CD8-positive, alpha-beta memory T cell (primary cell): ENCODE results near the gene PIAS2. TPM values are rescaled to one million over a fixed set of nuclear protein-coding genes. Genes with fewer than 3 reads are reported as not detected.

Source experiments
- CTCF ChIA-PET: fragments of 350-600 bp; sonication (Branson Sonifier 250); formaldehyde crosslinking; loops from one replicate; lab custom pipeline; 2021; ENCODE audit warnings: antibody characterized with exemption; lab: Charles Lee
- POLR2A ChIA-PET: fragments of 350-600 bp; sonication (Branson Sonifier 250); formaldehyde crosslinking; loops from one replicate; lab custom pipeline; 2021; ENCODE audit warnings: antibody characterized with exemption; lab: Charles Lee
- DNase-seq, 5 donors: peaks; one replicate each; pipeline versions ENCODE4 v3.0.0 to v3.0.0-alpha.2; 2020 to 2022; ENCODE audit warnings: mixed read lengths in 1 of 5
- H3K27ac ChIP-seq: one replicate; pipeline ENCODE4 v1.7.0; 2013; ENCODE audit warnings: low read depth, mild to moderate bottlenecking, low read length, moderate library complexity
- H3K27me3 ChIP-seq: 2 replicates; pipeline ENCODE4 v1.7.0; 2013; ENCODE audit warnings: low read length, mild to moderate bottlenecking; ENCODE audit not compliant: insufficient read depth, poor library complexity, severe bottlenecking
- H3K36me3 ChIP-seq: 2 replicates; pipeline ENCODE4 v1.7.0; 2013; ENCODE audit warnings: mild to moderate bottlenecking, low read length, moderate library complexity; ENCODE audit not compliant: insufficient read depth
- H3K4me1 ChIP-seq: 2 replicates; pipeline ENCODE4 v1.7.0; 2013; ENCODE audit warnings: mild to moderate bottlenecking, low read length, moderate library complexity; ENCODE audit not compliant: insufficient read depth
- H3K4me3 ChIP-seq: 2 replicates; pipeline ENCODE4 v1.7.0; 2013; ENCODE audit warnings: mild to moderate bottlenecking, low read length
- H3K9me3 ChIP-seq: 2 replicates; pipeline ENCODE4 v1.7.0; 2013; ENCODE audit warnings: mild to moderate bottlenecking, low read length
- H3K27ac Mint-ChIP-seq, 8 donors: one replicate each; pipeline ENCODE4 v1.8.0; 2020 to 2021; ENCODE audit warnings: mixed read lengths in 8 of 8, mild to moderate bottlenecking in 6 of 8, inconsistent platforms in 3 of 8, moderate library complexity in 3 of 8
- H3K27me3 Mint-ChIP-seq, 2 donors: one replicate each; pipeline ENCODE4 v1.8.0; 2020 to 2021; ENCODE audit warnings: mixed read lengths in 2 of 2, mild to moderate bottlenecking in 1 of 2, moderate library complexity in 1 of 2
- H3K36me3 Mint-ChIP-seq, 3 donors: one replicate each; pipeline ENCODE4 v1.8.0; 2020 to 2021; ENCODE audit warnings: mixed read lengths in 3 of 3, inconsistent platforms in 1 of 3, mild to moderate bottlenecking in 1 of 3
- H3K4me1 Mint-ChIP-seq, 3 donors: one replicate each; pipeline ENCODE4 v1.8.0; 2020 to 2021; ENCODE audit warnings: mixed read lengths in 3 of 3, inconsistent platforms in 1 of 3, mild to moderate bottlenecking in 1 of 3
- H3K4me3 Mint-ChIP-seq, 7 donors: one replicate each; pipeline ENCODE4 v1.8.0; 2020 to 2021; ENCODE audit warnings: mixed read lengths in 7 of 7, mild to moderate bottlenecking in 6 of 7, moderate library complexity in 4 of 7, inconsistent platforms in 2 of 7
- H3K9me3 Mint-ChIP-seq, 5 donors: one replicate each; pipeline ENCODE4 v1.8.0; 2020 to 2022; ENCODE audit warnings: mixed read lengths in 5 of 5, mild to moderate bottlenecking in 3 of 5, moderate library complexity in 2 of 5, inconsistent platforms in 1 of 5
- polyA plus RNA-seq: library from polyadenylated mRNA; unstranded; fragments of 300-500 nt; fragmentation: Illumina TruSeq; gene quantifications from one replicate; pipeline ENCODE4 v1.2.3, GENCODE V29; 2021
- total RNA-seq, 2 experiments: library from RNA; stranded (reverse); gene quantifications; one replicate each; pipeline ENCODE4 v1.2.3, GENCODE V29; 2021

PIAS2 gene
- total and polyA plus RNA-seq, 3 experiments from 2014 or later: 18.6 to 25.8 (median 25.1) TPM

- H3K36me3 Mint-ChIP-seq: no peaks in the 10 kb centered on the region
- DNase-seq: no peak
- ChIA-PET CTCF (no interaction called here), POLR2A (no interaction called here)
- H3K4me1 Mint-ChIP-seq: no peaks in the 10 kb centered on the region
- no peak overlapping the region for H3K4me3 ChIP-seq
- no peaks in the 10 kb centered on the region for H3K36me3 ChIP-seq
- no peaks in the 10 kb centered on the region for H3K9me3 ChIP-seq
- H3K27ac Mint-ChIP-seq: no peak overlapping the region
- H3K4me1 ChIP-seq: no peaks in the 10 kb centered on the region
- H3K4me3 Mint-ChIP-seq: no peak overlapping the region
- peaks cover 14 to 44% of the 10 kb centered on the region in 2 donors for H3K27me3 Mint-ChIP-seq
- H3K27ac ChIP-seq: no peak overlapping the region
- no peaks in the 10 kb centered on the region for H3K9me3 Mint-ChIP-seq
- peaks cover 6% of the 10 kb centered on the region for H3K27me3 ChIP-seq
These were observed 150.1 kb downstream of the PIAS2 start for GRCh38 chr18:46767217-46767616.

GRCh38 chr18:46764586-46764985, 152.7 kb downstream of the PIAS2 start:
- peaks cover 6% of the 10 kb centered on the region for H3K27me3 ChIP-seq
- Mint-ChIP-seq H3K27ac (no peak overlapping the region), H3K27me3 (peaks cover 15 to 44% of the 10 kb centered on the region in 2 donors), H3K36me3 (no peaks in the 10 kb centered on the region), H3K4me3 (no peak overlapping the region), H3K4me1 (no peaks in the 10 kb centered on the region), H3K9me3 (no peaks in the 10 kb centered on the region)
- no peaks in the 10 kb centered on the region for H3K9me3 ChIP-seq
- ChIA-PET CTCF (no interaction called here), POLR2A (no interaction called here)
- no peak overlapping the region for H3K27ac ChIP-seq
- H3K36me3 ChIP-seq: no peaks in the 10 kb centered on the region
- no peak overlapping the region for H3K4me3 ChIP-seq
- DNase-seq: no peak
- H3K4me1 ChIP-seq: no peaks in the 10 kb centered on the region

GRCh38 chr18:46761059-46761769, 156.1 kb downstream of the PIAS2 start:
- no peaks in the 10 kb centered on the region for H3K4me1 ChIP-seq
- H3K4me1 Mint-ChIP-seq: peaks cover 0 to 9% (median 4%) of the 10 kb centered on the region in 3 donors
- H3K4me3 Mint-ChIP-seq: no peak overlapping the region
- ChIA-PET POLR2A (interaction anchor here (0.5 kb wide), 1 partner anchor 290 kb away, joined by 3 read pairs; no protein-coding TSS in a partner anchor), CTCF (no interaction called here)
- no peaks in the 10 kb centered on the region for H3K9me3 ChIP-seq
- H3K27me3 ChIP-seq: peaks cover 6% of the 10 kb centered on the region
- no peaks in the 10 kb centered on the region for H3K9me3 Mint-ChIP-seq
- H3K27ac ChIP-seq: no peak overlapping the region
- no peaks in the 10 kb centered on the region for H3K36me3 Mint-ChIP-seq
- no peak overlapping the region for H3K27ac Mint-ChIP-seq
- DNase-seq: no peak
- H3K36me3 ChIP-seq: no peaks in the 10 kb centered on the region
- H3K27me3 Mint-ChIP-seq: peaks cover 35 to 60% of the 10 kb centered on the region in 2 donors
- H3K4me3 ChIP-seq: no peak overlapping the region

- peaks cover 36 to 65% of the 10 kb centered on the region in 2 donors for H3K27me3 Mint-ChIP-seq
- H3K4me3 Mint-ChIP-seq: no peak overlapping the region
- ChIA-PET CTCF (no interaction called here), POLR2A (no interaction called here)
- H3K4me3 ChIP-seq: no peak overlapping the region
- no peaks in the 10 kb centered on the region for H3K9me3 Mint-ChIP-seq
- no peaks in the 10 kb centered on the region for H3K9me3 ChIP-seq
- no peak overlapping the region for H3K27ac Mint-ChIP-seq
- peaks cover 3 to 20% (median 7%) of the 10 kb centered on the region in 3 donors for H3K4me1 Mint-ChIP-seq
- H3K36me3 ChIP-seq: no peaks in the 10 kb centered on the region
- H3K27me3 ChIP-seq: peaks cover 13% of the 10 kb centered on the region
- H3K27ac ChIP-seq: no peak overlapping the region
- H3K36me3 Mint-ChIP-seq: no peaks in the 10 kb centered on the region
- DNase-seq: no peak
- H3K4me1 ChIP-seq: no peaks in the 10 kb centered on the region
These were observed 157.4 kb downstream of the PIAS2 start for GRCh38 chr18:46759890-46760289.

- Histone ChIP-seq H3K9me3 (no peaks in the 10 kb centered on the region), H3K4me3 (no peak within 1 kb of the TSS), H3K27ac (no peak within 1 kb of the TSS), H3K36me3 (no peaks in the 10 kb centered on the region), H3K4me1 (no peaks in the 10 kb centered on the region), H3K27me3 (peaks cover 8% of the 10 kb centered on the region)
- no peaks in the 10 kb centered on the region for H3K36me3 Mint-ChIP-seq
- ChIA-PET POLR2A (no interaction called here), CTCF (no interaction called here)
- DNase-seq: no peak
- H3K27me3 Mint-ChIP-seq: peaks cover 38 to 56% of the 10 kb centered on the region in 2 donors
- H3K9me3 Mint-ChIP-seq: no peaks in the 10 kb centered on the region
- peaks cover 11 to 24% (median 12%) of the 10 kb centered on the region in 3 donors for H3K4me1 Mint-ChIP-seq
- H3K4me3 Mint-ChIP-seq: peak within 1 kb of the TSS in 5 of 7 donors; percentile 20 to 72 (median 48)
- no peak within 1 kb of the TSS for H3K27ac Mint-ChIP-seq
These were observed 160.6 kb downstream of the PIAS2 start, which contains the start of gene ST8SIA5 for GRCh38 chr18:46756559-46757201. Gene ST8SIA5, minus strand, starts transcription at chr18:46757053. Its CDS starts 545 bp downstream, at chr18:46756508.

GRCh38 chr18:46756025-46756558, 161.2 kb downstream of the PIAS2 start:
- H3K9me3 ChIP-seq: no peaks in the 10 kb centered on the region
- POLR2A ChIA-PET: no interaction called here
- H3K27ac ChIP-seq: no peak overlapping the region
- Mint-ChIP-seq H3K9me3 (no peaks in the 10 kb centered on the region), H3K4me1 (peaks cover 11 to 24% (median 12%) of the 10 kb centered on the region in 3 donors), H3K27me3 (peaks cover 38 to 55% of the 10 kb centered on the region in 2 donors), H3K27ac (no peak overlapping the region), H3K36me3 (no peaks in the 10 kb centered on the region), H3K4me3 (no peak overlapping the region)
- CTCF ChIA-PET: no interaction called here
- peaks cover 8% of the 10 kb centered on the region for H3K27me3 ChIP-seq
- H3K4me1 ChIP-seq: no peaks in the 10 kb centered on the region
- H3K4me3 ChIP-seq: no peak overlapping the region
- no peaks in the 10 kb centered on the region for H3K36me3 ChIP-seq
- DNase-seq: no peak

GRCh38 chr18:46755315-46756024, 161.8 kb downstream of the PIAS2 start:
- peaks cover 8% of the 10 kb centered on the region for H3K27me3 ChIP-seq
- no peaks in the 10 kb centered on the region for H3K4me1 ChIP-seq
- no peaks in the 10 kb centered on the region for H3K36me3 Mint-ChIP-seq
- no peaks in the 10 kb centered on the region for H3K9me3 Mint-ChIP-seq
- H3K27ac ChIP-seq: no peak overlapping the region
- CTCF ChIA-PET: no interaction called here
- peaks cover 11 to 24% (median 12%) of the 10 kb centered on the region in 3 donors for H3K4me1 Mint-ChIP-seq
- POLR2A ChIA-PET: no interaction called here
- DNase-seq: no peak
- peak overlapping the region in 2 of 7 donors; percentile 13 to 28 for H3K4me3 Mint-ChIP-seq
- H3K4me3 ChIP-seq: no peak overlapping the region
- H3K36me3 ChIP-seq: no peaks in the 10 kb centered on the region
- no peak overlapping the region for H3K27ac Mint-ChIP-seq
- no peaks in the 10 kb centered on the region for H3K9me3 ChIP-seq
- H3K27me3 Mint-ChIP-seq: peaks cover 41 to 55% of the 10 kb centered on the region in 2 donors
